GM13976 (cell line): ENCODE data around the gene SPOCK2.

Source experiments
- DNase-seq: peaks from one replicate; pipeline ENCODE4 v3.0.0; 2012; ENCODE audit warnings: low spot score
- CTCF ChIP-seq: IDR thresholded peaks from 2 replicates; pipeline ENCODE4 v1.5.1; 2012; ENCODE audit warnings: borderline replicate concordance, mild to moderate bottlenecking; ENCODE audit not compliant: insufficient read depth; ENCODE audit errors: extremely low read depth, missing control alignments, control extremely low read depth
- in situ Hi-C: fragments of 300-500 bp; cut with MboI; formaldehyde crosslinking; loops from one replicate; pipeline ENCODE4 v1.12.0; 2022; ENCODE audit warnings: low sequenced_read_pairs, mixed read lengths, inconsistent platforms; ENCODE audit not compliant: unreplicated experiment

SPOCK2 gene

GRCh38 chr10:72010234-72010973 lies 77.9 kb downstream of the SPOCK2 start:
- in situ Hi-C loops: no loop called here
- TF ChIP-seq CTCF: no peak
- DNase-seq: no peak

DNA sequence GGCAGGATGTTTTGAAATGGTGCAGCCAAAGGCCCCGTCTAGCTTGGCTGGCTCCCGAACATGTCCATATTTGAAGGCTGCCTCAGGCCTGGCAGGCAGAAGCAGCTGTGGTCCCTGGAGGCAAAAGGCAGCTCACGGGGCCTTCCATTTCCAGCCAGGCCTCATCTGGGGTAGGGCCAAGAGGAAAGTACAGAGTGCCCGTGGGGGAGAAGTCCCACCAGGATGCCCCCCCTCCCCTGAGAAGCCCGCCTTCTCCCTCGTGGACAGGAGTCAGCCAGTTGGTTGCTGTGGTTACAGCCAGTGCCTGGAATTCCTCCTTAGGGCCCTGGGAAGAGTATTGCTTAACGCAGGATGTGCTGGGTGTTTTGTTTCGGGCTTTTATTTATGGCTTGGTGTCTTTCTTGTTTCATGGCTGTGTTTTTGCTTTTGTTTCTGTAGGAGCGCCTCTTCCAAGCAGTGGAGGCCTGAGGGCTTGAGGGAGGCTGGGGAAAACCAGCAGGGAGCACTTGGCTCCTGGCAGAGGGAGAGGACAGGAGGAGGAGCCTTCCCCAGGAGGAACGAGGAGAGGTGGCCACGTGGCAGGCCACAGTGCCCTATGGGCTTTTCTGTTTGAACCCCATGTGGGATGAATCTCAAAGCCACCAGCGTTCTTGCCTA lies 78.8 kb downstream of the SPOCK2 start:
- TF ChIP-seq CTCF: no peak
- in situ Hi-C loops: no loop called here
- DNase-seq: no peak

GRCh38 chr10:72009051-72009424 lies 79.3 kb downstream of the SPOCK2 start:
- no peak for DNase-seq
- no peak for TF ChIP-seq CTCF
- in situ Hi-C loops: no loop called here
